Hepatic stellate cell (primary cell): ENCODE results near the gene MRPS22.
"Not testable (repeated sequence)": the region's sequence is repeated elsewhere in the genome, so short reads cannot be mapped to it uniquely, and the experiment has no call there.

Experiments
- DNase-seq: peaks from one replicate; pipeline ENCODE4 v3.0.0; 2011; ENCODE audit warnings: low spot score

Gene MRPS22

GRCh38 chr3:139396707-139397106, 52.9 kb downstream of the MRPS22 start:
- DNase-seq = no peak

- not testable (repeated sequence) for DNase-seq
These were observed 57.3 kb downstream of the MRPS22 start for GRCh38 chr3:139401155-139401554.
